GM18502 (cell line): ENCODE measurements around the gene RAI1.
A peak's percentile ranks its signal among the peaks of the same experiment; 100 is the strongest.

ENCODE experiments used
- ATAC-seq: cut with Tn5 transposase; IDR thresholded peaks from one replicate; pipeline ENCODE4 v1.9.1; 2021; ENCODE audit warnings: mild to moderate bottlenecking; ENCODE audit not compliant: unreplicated experiment, poor library complexity

RAI1 gene

DNA sequence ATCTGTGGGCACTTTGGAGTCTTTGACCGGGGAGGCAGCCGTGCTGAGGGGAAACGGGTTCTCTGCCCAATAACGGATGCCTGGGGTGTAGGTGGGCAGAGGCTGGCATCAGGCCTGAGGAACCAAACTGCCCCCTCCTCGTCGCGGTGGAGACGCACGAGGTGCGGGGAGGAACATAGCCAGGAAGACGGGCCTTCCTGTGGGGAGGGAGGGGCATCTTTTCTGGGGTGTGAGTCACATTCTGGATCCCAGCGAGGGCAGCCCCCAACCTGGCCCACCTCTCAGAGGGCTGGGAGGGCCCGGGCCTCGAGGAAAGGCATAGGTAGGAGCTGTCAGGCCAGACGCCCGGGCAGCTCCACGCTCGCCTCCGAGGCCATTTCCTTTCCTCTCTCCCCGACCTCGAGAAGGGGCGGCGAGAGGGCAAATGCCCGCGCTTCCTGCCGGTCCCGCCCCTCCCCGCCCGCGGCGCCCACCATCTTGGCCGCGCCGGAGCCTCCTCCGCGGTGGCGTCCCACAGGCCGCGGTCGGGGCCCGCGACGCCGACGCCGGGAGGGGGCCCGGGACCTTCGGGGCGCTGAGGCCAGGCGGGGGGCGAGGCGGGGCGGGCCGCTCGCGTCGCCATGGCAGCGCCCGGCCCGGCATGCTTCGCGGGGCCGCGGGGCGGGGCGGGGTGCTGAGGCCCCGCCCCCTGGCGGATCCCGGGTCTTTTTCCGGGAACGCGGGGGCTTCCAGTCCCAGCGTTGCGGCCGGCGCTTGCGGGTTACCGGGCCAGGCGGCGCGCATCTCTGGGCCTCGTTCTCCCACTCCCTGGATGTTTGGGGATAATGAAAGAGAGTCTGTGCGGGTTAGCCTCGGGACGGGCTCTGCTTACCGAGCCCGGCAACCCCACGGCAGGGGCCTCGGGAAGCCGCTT is 13.2 kb downstream of the RAI1 start:
- peak; percentile 59 for ATAC-seq

DNA sequence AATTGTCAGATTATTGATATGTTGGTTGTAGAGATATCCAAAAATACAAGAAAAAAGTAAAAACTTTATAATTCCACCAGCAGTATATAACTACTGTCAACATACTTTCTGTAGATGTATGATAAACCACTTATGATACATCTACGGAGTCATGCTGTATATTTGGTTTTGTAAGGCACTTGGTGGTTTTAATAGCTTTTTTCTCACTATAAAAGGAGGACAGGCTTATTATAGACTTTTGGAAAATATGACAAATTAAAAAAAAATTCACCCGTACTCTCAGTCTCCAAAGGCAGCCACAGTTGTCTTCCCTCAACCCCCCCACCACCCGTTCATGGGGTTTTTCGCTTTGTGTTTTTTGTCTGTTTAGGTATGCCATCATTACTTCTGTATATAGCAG is 14.8 kb downstream of the RAI1 start:
- no peak for ATAC-seq

DNA sequence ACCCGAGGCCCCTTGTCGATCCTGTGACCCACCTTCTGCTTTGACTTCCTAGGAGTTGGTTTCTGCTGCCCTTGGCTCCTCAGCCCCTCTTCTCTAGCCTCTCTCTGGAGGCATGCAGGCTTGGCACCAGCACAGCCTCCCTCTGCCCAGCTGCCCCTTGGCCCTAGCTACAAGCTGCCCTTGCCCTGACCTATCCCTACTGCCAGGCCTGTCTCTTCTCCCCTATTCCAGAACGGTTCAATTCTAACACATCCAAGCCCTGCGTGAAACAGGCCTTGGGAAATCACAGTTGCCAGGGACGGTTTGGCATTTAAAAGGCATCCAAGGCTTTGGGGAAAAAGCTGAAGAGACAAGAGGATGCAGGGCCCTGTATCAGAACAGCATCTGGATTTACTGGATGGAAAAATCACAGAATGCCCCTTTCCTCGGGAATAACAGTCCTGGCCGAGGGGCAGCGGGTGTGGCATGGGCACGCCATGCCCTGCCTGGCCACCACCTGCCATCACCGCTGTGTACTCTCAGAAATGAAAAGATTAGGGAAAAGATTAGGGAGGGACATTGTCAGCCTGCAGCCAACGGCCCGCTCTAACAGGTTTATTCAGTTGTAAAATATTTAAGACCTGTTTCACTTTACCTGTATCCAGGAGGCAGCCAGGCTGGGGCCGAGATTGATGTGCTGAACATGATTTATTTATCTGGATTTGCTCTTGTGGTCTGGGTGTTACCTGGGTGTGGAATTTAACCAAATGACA is 15.8 kb downstream of the RAI1 start:
- no peak for ATAC-seq

GRCh38 chr17:17698371-17698770 is 17.1 kb downstream of the RAI1 start:
- ATAC-seq = no peak

DNA sequence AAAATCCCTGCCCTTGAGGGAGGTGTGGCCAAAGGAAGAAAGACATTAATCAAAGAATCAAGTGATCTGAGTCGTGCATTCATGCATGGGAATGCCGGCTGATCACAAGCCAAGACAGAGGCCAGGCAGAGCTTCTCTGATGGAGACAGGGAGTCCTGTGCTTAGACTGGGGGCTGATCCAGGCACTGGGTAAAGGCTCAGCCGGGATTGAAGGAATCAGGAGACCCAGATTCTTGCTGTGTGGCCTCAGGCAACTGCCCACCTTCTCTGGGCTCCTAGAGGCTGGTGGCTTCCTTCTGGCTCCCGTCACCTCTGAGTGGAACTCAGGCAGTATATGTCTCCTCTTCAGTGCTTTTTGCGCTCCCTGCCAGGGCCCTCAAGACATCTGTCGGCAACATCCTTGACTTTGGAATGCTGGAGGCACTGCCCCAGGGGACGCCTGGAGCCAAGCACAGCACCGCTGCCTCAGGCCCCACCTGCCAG is 17.7 kb downstream of the RAI1 start:
- ATAC-seq = no peak

GRCh38 chr17:17699491-17699890 is 18.2 kb downstream of the RAI1 start:
- no peak for ATAC-seq

- no peak for ATAC-seq
Measured at GRCh38 chr17:17700251-17700969, 19.2 kb downstream of the RAI1 start.

GRCh38 chr17:17701112-17701511 is 19.9 kb downstream of the RAI1 start:
- no peak for ATAC-seq

GRCh38 chr17:17701658-17702057 is 20.4 kb downstream of the RAI1 start:
- no peak for ATAC-seq

DNA sequence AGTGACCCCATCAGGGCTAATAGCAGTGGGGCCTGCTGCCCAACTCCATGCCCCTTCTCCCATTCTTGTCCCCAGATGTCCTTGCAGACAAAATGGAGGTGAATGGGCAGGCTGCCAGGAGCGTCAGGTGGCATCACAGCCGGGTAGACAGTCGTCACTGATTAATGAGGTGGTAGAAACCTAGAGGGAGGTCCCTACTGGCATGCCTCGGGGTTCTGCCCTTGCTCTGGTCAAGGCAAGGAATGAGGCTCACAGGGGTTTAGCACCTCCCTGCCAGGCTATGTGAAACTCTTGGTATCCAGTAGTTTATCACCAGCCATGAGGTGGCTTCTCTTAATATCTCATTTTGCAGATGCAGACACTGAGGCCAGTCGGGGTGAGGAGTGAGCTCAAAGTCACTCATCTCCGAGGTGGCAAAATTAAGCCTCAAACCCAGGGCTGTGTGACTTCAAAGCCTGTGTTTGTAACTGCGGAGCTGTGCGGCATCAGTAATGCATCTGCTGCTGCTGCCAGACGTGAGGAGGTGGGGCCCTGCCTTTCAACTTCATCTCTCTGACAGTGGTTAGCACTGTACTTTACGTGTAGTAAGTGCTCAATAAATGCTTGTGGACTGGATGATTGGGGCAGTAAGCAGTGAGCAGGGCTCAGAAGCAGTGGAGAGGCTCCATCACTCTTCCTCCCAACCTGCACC is 21.3 kb downstream of the RAI1 start:
- no peak for ATAC-seq

- ATAC-seq = no peak
Measured at GRCh38 chr17:17703140-17703919, 22.1 kb downstream of the RAI1 start.

GRCh38 chr17:17704931-17705330 is 23.7 kb downstream of the RAI1 start:
- no peak for ATAC-seq

GRCh38 chr17:17706140-17707060 is 25.1 kb downstream of the RAI1 start:
- ATAC-seq = no peak

GRCh38 chr17:17708295-17708694 is 27.0 kb downstream of the RAI1 start:
- ATAC-seq = no peak

DNA sequence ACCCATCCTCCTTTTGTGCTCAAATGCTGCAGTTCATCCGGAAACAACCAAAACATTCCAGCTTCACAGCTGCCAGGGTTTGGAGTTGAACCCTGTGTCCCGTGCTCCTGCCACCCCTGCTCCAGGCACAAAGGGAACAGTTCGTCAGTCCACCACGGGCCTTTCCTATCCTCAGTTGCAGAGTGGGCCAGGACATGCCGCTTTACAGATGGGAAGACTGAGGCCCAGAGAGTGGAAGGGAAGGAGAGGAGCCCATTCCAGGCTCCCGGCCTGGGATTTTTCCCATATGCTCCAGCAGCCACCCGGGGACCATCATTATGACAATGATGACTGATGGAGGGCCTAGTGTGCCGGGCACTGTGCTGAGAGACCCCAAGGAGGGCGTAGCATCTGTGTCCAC is 27.6 kb downstream of the RAI1 start:
- no peak for ATAC-seq

- ATAC-seq = no peak
Measured at GRCh38 chr17:17709815-17710321, 28.6 kb downstream of the RAI1 start.

- no peak for ATAC-seq
Measured at GRCh38 chr17:17710355-17710727, 29.1 kb downstream of the RAI1 start.
